Glutamatergic neuron (in vitro differentiated cells): ENCODE data around the gene TATDN3. TPM values are rescaled to one million over a fixed set of nuclear protein-coding genes. Genes with fewer than 3 reads are reported as not detected.
A peak's percentile ranks its signal among the peaks of the same experiment; 100 is the strongest.
"Not testable (repeated sequence)": the region's sequence is repeated elsewhere in the genome, so short reads cannot be mapped to it uniquely, and the experiment has no call there.

Source experiments
- DNase-seq: peaks from one replicate; pipeline ENCODE4 v3.0.0; 2022
- H3K27ac Mint-ChIP-seq: one replicate; pipeline ENCODE4 v1.8.0; 2020; ENCODE audit warnings: mild to moderate bottlenecking, mixed read lengths, inconsistent platforms; ENCODE audit not compliant: unreplicated experiment
- H3K27me3 Mint-ChIP-seq: one replicate; pipeline ENCODE4 v1.8.0; 2020; ENCODE audit warnings: mild to moderate bottlenecking, moderate library complexity, mixed read lengths, inconsistent platforms; ENCODE audit not compliant: unreplicated experiment
- H3K36me3 Mint-ChIP-seq: one replicate; pipeline ENCODE4 v1.8.0; 2020; ENCODE audit warnings: mild to moderate bottlenecking, mixed read lengths, inconsistent platforms; ENCODE audit not compliant: unreplicated experiment
- H3K4me1 Mint-ChIP-seq: one replicate; pipeline ENCODE4 v1.8.0; 2020; ENCODE audit warnings: mild to moderate bottlenecking, low read depth, mixed read lengths, inconsistent platforms; ENCODE audit not compliant: unreplicated experiment
- H3K4me3 Mint-ChIP-seq: one replicate; pipeline ENCODE4 v1.8.0; 2020; ENCODE audit warnings: mild to moderate bottlenecking, mixed read lengths, inconsistent platforms; ENCODE audit not compliant: unreplicated experiment
- H3K9me3 Mint-ChIP-seq: one replicate; pipeline ENCODE4 v1.8.0; 2020; ENCODE audit warnings: mild to moderate bottlenecking, moderate library complexity, mixed read lengths, inconsistent platforms; ENCODE audit not compliant: unreplicated experiment
- CTCF ChIP-seq: fragments of 200-600 bp; sonication (generic); IDR thresholded peaks from one replicate; pipeline ENCODE4 v1.5.0; 2021; ENCODE audit not compliant: partially characterized antibody, unreplicated experiment
- total RNA-seq: library from RNA; stranded (reverse); fragmentation: NEBNext Ultra II Directional; extraction: Animal tissue kit (Norgen Biotek cat#: 25700); gene quantifications from one replicate; pipeline ENCODE4 v1.2.1, GENCODE V29; 2021; ENCODE audit not compliant: unreplicated experiment

The TATDN3 gene
- total RNA-seq, 1 donor from 2014 or later = 15.8 TPM

DNA sequence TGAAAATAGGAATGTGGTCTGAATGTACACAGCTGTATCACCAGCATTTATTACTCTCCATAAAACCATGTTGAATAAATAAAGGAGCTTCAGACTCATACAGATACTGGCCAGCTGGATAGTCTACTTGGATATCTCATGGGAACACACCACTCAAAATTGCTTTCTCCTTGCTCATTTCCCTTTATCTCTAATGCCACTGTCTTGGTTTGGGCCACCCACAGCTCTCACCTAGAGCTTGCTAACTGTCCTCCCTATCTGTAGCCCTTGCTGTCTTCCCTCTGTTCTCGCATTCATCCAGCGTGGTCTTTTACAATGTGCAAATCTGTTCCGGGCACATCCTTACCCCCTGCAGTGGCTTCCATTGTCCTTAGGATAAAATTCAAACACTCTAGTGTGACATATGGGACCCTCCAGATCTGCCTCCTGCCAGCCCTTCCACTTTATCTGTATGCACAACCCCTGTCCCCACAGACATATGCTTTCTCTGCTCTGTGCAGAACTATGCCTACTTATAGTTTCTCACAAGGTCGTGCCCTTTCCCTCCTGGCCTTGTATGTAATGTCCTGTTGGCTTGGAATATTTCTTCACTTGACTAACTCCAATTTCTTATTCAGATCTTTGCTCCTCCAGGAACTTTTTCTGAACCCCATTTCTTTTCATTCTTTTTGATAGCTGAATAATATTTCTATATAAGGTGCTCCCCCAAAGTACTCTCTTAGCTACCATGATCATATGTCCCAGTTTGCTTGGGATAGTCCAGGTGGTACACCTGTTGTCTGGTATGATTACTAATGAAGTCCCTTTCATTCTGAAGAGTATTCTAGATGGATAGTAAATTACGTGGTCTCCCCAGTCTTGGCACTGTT is 69.3 kb downstream of the TATDN3 start:
- H3K4me3 Mint-ChIP-seq = no peak overlapping the region
- peaks cover 7% of the 10 kb centered on the region for H3K9me3 Mint-ChIP-seq
- TF ChIP-seq CTCF = no peak
- DNase-seq = no peak
- peaks cover 12% of the 10 kb centered on the region for H3K4me1 Mint-ChIP-seq
- no peak overlapping the region for H3K27ac Mint-ChIP-seq
- no peaks in the 10 kb centered on the region for H3K36me3 Mint-ChIP-seq
- H3K27me3 Mint-ChIP-seq = peaks cover 7% of the 10 kb centered on the region

GRCh38 chr1:212862111-212862690 is 70.5 kb downstream of the TATDN3 start:
- peaks cover 5% of the 10 kb centered on the region for H3K27me3 Mint-ChIP-seq
- no peak for DNase-seq
- peaks cover 7% of the 10 kb centered on the region for H3K9me3 Mint-ChIP-seq
- TF ChIP-seq CTCF = no peak
- peaks cover 12% of the 10 kb centered on the region for H3K4me1 Mint-ChIP-seq
- no peak overlapping the region for H3K27ac Mint-ChIP-seq
- no peaks in the 10 kb centered on the region for H3K36me3 Mint-ChIP-seq
- no peak overlapping the region for H3K4me3 Mint-ChIP-seq

DNA sequence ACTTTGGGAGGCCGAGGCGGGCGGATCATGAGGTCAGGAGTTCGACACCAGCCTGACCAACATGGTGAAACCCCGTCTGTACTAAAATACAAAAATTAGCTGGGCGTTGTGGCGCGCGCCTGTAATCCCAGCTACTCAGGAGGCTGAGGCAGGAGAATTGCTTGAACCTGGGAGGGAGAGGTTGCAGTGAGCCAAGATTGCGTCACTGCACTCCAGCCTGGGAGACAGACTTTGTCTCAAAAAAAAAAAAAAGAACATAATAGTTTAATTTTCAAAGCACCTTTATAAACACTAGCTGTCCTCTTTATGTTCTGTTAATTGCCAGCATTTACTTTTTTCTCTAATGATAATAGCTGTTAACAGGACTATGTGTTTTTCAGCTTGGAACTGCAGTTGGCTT is 71.7 kb downstream of the TATDN3 start:
- not testable (repeated sequence) for H3K27ac Mint-ChIP-seq, DNase-seq, H3K36me3 Mint-ChIP-seq, H3K4me3 Mint-ChIP-seq, H3K9me3 Mint-ChIP-seq, H3K27me3 Mint-ChIP-seq
- peaks cover 12% of the 10 kb centered on the region for H3K4me1 Mint-ChIP-seq

DNA sequence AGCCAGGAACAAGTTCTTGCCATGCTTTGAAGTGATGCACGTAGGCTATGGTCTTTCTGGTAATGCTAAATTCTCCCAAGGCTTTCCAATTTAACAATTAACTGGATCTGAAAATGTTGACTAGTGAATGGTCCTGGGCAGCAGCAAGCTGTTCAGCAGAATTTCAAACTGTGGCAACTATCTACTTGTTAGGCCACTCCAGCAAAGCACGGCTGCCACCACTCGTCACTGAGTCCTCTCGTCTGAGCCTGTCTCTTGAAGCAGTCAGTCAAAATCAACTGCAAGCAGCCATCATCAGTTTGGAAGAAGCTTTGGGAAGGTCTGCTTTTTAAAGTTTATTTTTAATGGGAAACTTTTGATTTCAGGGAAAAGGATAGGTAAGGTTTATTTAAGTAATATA is 72.5 kb downstream of the TATDN3 start:
- TF ChIP-seq CTCF = no peak
- H3K4me1 Mint-ChIP-seq = peaks cover 12% of the 10 kb centered on the region
- no peaks in the 10 kb centered on the region for H3K36me3 Mint-ChIP-seq
- DNase-seq = no peak
- H3K9me3 Mint-ChIP-seq = peaks cover 2% of the 10 kb centered on the region
- H3K27me3 Mint-ChIP-seq = peaks cover 2% of the 10 kb centered on the region
- no peak overlapping the region for H3K27ac Mint-ChIP-seq
- peak overlapping the region; percentile 32 for H3K4me3 Mint-ChIP-seq

Other genes starting within 250 kb of the TATDN3 start
- 35.3 TPM for gene ATF3, start 183.1 kb upstream of the TATDN3 start, total RNA-seq
- gene BATF3, start 92.1 kb upstream of the TATDN3 start, total RNA-seq = 0.56 TPM
- gene NSL1, start 117 bp upstream of the TATDN3 start, total RNA-seq = 35.0 TPM
- not detected for gene SPATA45, start 55.8 kb downstream of the TATDN3 start, total RNA-seq
- 33.4 TPM for gene FLVCR1, start 66.4 kb downstream of the TATDN3 start, total RNA-seq
- gene VASH2, start 158.6 kb downstream of the TATDN3 start, total RNA-seq = 59.8 TPM
- gene ANGEL2, start 224.0 kb downstream of the TATDN3 start, total RNA-seq = 33.1 TPM